ENCODE results near the gene TMC1.

GRCh38 chr9:72701510-72701909, 180.1 kb downstream of the TMC1 start:
- TF ChIP-seq EP300 (IDR thresholded peaks at IDR 0.05) (no peak), POLR2AphosphoS5 (IDR thresholded peaks at IDR 0.05) (no peak)
- TF ChIP-seq, protein P1, sequence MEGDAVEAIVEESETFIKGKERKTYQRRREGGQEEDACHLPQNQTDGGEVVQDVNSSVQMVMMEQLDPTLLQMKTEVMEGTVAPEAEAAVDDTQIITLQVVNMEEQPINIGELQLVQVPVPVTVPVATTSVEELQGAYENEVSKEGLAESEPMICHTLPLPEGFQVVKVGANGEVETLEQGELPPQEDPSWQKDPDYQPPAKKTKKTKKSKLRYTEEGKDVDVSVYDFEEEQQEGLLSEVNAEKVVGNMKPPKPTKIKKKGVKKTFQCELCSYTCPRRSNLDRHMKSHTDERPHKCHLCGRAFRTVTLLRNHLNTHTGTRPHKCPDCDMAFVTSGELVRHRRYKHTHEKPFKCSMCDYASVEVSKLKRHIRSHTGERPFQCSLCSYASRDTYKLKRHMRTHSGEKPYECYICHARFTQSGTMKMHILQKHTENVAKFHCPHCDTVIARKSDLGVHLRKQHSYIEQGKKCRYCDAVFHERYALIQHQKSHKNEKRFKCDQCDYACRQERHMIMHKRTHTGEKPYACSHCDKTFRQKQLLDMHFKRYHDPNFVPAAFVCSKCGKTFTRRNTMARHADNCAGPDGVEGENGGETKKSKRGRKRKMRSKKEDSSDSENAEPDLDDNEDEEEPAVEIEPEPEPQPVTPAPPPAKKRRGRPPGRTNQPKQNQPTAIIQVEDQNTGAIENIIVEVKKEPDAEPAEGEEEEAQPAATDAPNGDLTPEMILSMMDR (IDR thresholded peaks at IDR 0.05) = no peak

All from suprapubic skin (tissue), 4 donors.